ENCODE data around the gene RTN4RL2. TPM values are rescaled to one million over a fixed set of nuclear protein-coding genes. Genes with fewer than 3 reads are reported as not detected.

RTN4RL2 gene
- total RNA-seq, 1 experiment from 2014 or later = 7.0 TPM

GRCh38 chr11:57416436-57416835 is 43.9 kb upstream of the RTN4RL2 start:
- Histone ChIP-seq H2BK120ac (ENCODE audit: low read depth, low read length, poor library complexity, severe bottlenecking) (no peak overlapping the region), H3K23ac (ENCODE audit: insufficient read length, low read depth, low read length) (no peak overlapping the region), H3K14ac (ENCODE audit: insufficient read depth, low read length) (no peak overlapping the region), H3K79me2 (ENCODE audit: insufficient read depth, low read length) (no peaks in the 10 kb centered on the region), H3K27me3 (ENCODE audit: insufficient read depth, low read length) (no peaks in the 10 kb centered on the region), H2BK12ac (ENCODE audit: insufficient read length, low read depth, low read length) (no peak overlapping the region), H3K9ac (ENCODE audit: extremely low read depth, insufficient read length, low read length) (no peak overlapping the region), H3K23me2 (ENCODE audit: insufficient read length, low read depth, low read length, poor library complexity, severe bottlenecking) (no peaks in the 10 kb centered on the region), H3K56ac (ENCODE audit: insufficient read length, low read depth, low read length) (no peak overlapping the region), H4K20me1 (ENCODE audit: control insufficient read depth, insufficient read depth, insufficient read length) (no peaks in the 10 kb centered on the region), H3K79me1 (ENCODE audit: insufficient read depth, low read depth, low read length, poor library complexity, severe bottlenecking) (no peaks in the 10 kb centered on the region), H3K18ac (ENCODE audit: insufficient read length, low read depth, low read length) (no peak overlapping the region), H2BK5ac (ENCODE audit: insufficient read length, low read length) (no peak overlapping the region), H3K4ac (ENCODE audit: low read depth, low read length) (no peak overlapping the region), H3K4me1 (ENCODE audit: insufficient read depth, low read length) (no peaks in the 10 kb centered on the region; the same call in 1 of the 2 replicates), H4K91ac (ENCODE audit: insufficient read length, low read depth, low read length) (no peak overlapping the region), H2AK5ac (ENCODE audit: insufficient read length, low read length) (no peak overlapping the region), H3K27ac (ENCODE audit: insufficient read length, low read depth, low read length) (no peak overlapping the region), H2BK20ac (ENCODE audit: low read depth, low read length, poor library complexity, severe bottlenecking) (no peak overlapping the region), H3T11ph (ENCODE audit: low read length) (no peak overlapping the region), H4K8ac (replicated peaks; ENCODE audit: insufficient read length, low read depth, low read length) (no peak overlapping the region), H2AFZ (ENCODE audit: low read length) (no peak overlapping the region), H2BK15ac (ENCODE audit: low read depth, low read length) (no peak overlapping the region), H3K4me2 (ENCODE audit: insufficient read depth, insufficient read length, low read length) (no peak overlapping the region), H4K5ac (ENCODE audit: insufficient read length, low read depth, low read length) (no peak overlapping the region), H3K9me3 (ENCODE audit: control insufficient read depth, low read depth, low read length) (no peaks in the 10 kb centered on the region)
- Mint-ChIP-seq H3K36me3 (ENCODE audit: insufficient read depth in 1 of 3, low read depth in 3 of 3) (peaks cover 30 to 56% (median 47%) of the 10 kb centered on the region in 3 experiments), H3K27me3 (ENCODE audit: low read depth) (no peaks in the 10 kb centered on the region), H3K27ac (peak overlapping the region in 2 of 3 experiments; percentile 25 to 57; a peak in 2 of 7 replicates), H3K9me3 (no peaks in the 10 kb centered on the region), H3K4me1 (peaks cover 8 to 16% of the 10 kb centered on the region in 2 experiments), H3K4me3 (no peak overlapping the region)
- no peak for TF ChIP-seq CTCF (conservative IDR thresholded peaks at IDR 0.05)
- DNase-seq = no peak
- no CpG with 5 or more reads among the region's 3 CpGs for whole genome bisulfite sequencing (ENCODE audit: extremely low coverage, insufficient read length, low lambda C conversion rate)
